Measurements from ENCODE around the gene CD200R1.

DNA sequence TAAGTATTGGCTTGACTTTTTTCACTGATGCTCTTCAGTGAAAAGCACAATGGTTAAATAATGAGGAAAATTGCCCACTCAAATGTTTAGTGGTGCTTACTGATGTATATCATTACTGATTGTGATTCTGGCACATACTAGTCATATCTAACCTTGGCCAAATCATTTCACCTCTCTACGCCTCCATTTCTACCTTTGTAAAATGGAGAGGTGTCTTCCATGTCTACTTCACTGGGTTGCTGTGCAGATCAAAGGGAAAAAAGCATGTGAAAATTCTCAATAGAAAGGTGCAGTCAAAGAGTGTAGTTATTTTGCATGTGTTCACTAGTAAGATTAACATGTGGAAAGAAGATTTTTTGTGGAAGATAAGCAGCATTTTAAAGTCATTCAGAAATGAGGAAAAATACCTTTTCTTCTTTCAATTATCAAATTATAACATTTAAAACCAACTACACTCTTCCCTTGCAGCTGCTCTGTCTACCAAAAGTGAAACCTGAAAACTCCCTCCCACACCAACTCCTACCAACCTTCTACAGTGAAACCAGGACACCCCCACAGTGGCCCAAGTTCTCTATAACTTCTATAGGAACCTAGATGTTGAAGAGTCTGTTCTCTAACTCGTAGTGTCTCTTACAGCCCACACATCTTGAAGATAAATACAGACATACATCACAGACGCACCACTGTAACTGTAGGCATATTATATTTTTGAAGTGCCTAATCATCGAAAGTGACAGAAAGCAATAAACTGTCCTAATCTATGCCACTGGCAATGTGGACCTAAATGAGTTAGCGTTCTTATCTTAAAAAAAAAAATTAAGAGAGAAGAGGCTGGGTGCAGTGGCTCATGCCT, 1.4 kb downstream of the CD200R1 start:
- TF ChIP-seq EZH2 (IDR thresholded peaks at IDR 0.05; ENCODE audit: borderline replicate concordance): no peak
- TF ChIP-seq, protein P1, sequence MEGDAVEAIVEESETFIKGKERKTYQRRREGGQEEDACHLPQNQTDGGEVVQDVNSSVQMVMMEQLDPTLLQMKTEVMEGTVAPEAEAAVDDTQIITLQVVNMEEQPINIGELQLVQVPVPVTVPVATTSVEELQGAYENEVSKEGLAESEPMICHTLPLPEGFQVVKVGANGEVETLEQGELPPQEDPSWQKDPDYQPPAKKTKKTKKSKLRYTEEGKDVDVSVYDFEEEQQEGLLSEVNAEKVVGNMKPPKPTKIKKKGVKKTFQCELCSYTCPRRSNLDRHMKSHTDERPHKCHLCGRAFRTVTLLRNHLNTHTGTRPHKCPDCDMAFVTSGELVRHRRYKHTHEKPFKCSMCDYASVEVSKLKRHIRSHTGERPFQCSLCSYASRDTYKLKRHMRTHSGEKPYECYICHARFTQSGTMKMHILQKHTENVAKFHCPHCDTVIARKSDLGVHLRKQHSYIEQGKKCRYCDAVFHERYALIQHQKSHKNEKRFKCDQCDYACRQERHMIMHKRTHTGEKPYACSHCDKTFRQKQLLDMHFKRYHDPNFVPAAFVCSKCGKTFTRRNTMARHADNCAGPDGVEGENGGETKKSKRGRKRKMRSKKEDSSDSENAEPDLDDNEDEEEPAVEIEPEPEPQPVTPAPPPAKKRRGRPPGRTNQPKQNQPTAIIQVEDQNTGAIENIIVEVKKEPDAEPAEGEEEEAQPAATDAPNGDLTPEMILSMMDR (IDR thresholded peaks at IDR 0.05; ENCODE audit: poor library complexity): no peak
